ENCODE measurements around the gene GPR162.
A peak's percentile ranks its signal among the peaks of the same experiment; 100 is the strongest.

DNA sequence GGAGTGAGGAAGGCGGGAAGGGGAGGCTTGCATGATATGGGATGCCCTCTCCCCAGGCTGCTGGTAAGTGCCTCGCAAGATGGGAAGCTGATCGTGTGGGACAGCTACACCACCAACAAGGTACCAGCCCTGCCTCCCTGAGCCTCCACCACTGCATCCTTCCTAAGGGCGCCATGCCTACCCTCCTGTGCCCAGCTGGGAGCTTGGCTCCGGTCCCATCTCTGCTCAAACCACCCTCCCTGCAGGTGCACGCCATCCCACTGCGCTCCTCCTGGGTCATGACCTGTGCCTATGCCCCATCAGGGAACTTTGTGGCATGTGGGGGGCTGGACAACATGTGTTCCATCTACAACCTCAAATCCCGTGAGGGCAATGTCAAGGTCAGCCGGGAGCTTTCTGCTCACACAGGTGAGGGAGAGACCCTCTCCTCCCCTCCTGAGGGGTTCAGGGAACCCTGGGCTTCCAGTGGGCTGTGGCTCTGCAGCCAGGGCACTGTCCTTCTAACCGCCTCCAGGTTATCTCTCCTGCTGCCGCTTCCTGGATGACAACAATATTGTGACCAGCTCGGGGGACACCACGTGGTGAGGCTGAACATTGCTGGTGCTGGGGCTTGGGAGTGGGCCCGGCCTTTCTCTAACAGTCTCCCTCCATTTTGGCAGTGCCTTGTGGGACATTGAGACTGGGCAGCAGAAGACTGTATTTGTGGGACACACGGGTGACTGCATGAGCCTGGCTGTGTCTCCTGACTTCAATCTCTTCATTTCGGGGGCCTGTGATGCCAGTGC lies 21.7 kb downstream of the GPR162 start:
- TF ChIP-seq, protein P1, sequence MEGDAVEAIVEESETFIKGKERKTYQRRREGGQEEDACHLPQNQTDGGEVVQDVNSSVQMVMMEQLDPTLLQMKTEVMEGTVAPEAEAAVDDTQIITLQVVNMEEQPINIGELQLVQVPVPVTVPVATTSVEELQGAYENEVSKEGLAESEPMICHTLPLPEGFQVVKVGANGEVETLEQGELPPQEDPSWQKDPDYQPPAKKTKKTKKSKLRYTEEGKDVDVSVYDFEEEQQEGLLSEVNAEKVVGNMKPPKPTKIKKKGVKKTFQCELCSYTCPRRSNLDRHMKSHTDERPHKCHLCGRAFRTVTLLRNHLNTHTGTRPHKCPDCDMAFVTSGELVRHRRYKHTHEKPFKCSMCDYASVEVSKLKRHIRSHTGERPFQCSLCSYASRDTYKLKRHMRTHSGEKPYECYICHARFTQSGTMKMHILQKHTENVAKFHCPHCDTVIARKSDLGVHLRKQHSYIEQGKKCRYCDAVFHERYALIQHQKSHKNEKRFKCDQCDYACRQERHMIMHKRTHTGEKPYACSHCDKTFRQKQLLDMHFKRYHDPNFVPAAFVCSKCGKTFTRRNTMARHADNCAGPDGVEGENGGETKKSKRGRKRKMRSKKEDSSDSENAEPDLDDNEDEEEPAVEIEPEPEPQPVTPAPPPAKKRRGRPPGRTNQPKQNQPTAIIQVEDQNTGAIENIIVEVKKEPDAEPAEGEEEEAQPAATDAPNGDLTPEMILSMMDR (conservative IDR thresholded peaks at IDR 0.05; ENCODE audit: low read depth, low read length) = 0 out of 2 replicates have a peak, but pooled peaks have one; percentile 12
- TF ChIP-seq EZH2 (IDR thresholded peaks at IDR 0.05; ENCODE audit: low read length, unreplicated experiment) = no peak

Data from PC-3 (cell line).